SU-DHL-6 (cell line): ENCODE measurements around the gene BBLN.

Source experiments
- H2AFZ ChIP-seq: fragments of 200-600 bp; sonication (generic); 2 replicates; pipeline ENCODE4 v1.6.1; 2014; ENCODE audit warnings: low read depth, mild to moderate bottlenecking, moderate library complexity, mixed read lengths, antibody characterized with exemption, low read length; ENCODE audit not compliant: severe bottlenecking
- H3F3A ChIP-seq: fragments of 200-600 bp; shearing (Covaris generic); 2 replicates; pipeline ENCODE4 v1.6.0; 2016; ENCODE audit warnings: antibody characterized with exemption, mild to moderate bottlenecking; ENCODE audit not compliant: insufficient read depth
- H3K27ac ChIP-seq: fragments of 200-600 bp; sonication (generic); 2 replicates; pipeline ENCODE4 v1.5.1; 2016; ENCODE audit warnings: low read depth, mild to moderate bottlenecking, low read length, moderate library complexity, mixed read lengths
- H3K27me3 ChIP-seq: fragments of 200-600 bp; sonication (generic), shearing (Covaris generic); 2 replicates; pipeline ENCODE4 v1.6.0; 2014; ENCODE audit warnings: mild to moderate bottlenecking, low read length
- H3K36me3 ChIP-seq: fragments of 200-600 bp; sonication (generic); 2 replicates; pipeline ENCODE4 v1.6.1; 2014; ENCODE audit warnings: mild to moderate bottlenecking, low read length, mixed read lengths
- H3K4me2 ChIP-seq: fragments of 300-600, 200-600 bp; shearing (Covaris generic), sonication (generic); 2 replicates; pipeline ENCODE4 v1.6.0; 2014; ENCODE audit warnings: low read length, low read depth, mild to moderate bottlenecking; ENCODE audit not compliant: poor library complexity, severe bottlenecking
- H3K4me3 ChIP-seq: fragments of 200-600 bp; sonication (generic); 2 replicates; pipeline ENCODE4 v1.5.1; 2014; ENCODE audit warnings: antibody characterized with exemption, low read length, mild to moderate bottlenecking, mixed read lengths; ENCODE audit not compliant: insufficient read depth, poor library complexity, severe bottlenecking
- H3K79me2 ChIP-seq: fragments of 200-600 bp; sonication (generic); 2 replicates; pipeline ENCODE4 v1.6.1; 2014; ENCODE audit warnings: mild to moderate bottlenecking, low read length, moderate library complexity; ENCODE audit not compliant: insufficient read depth
- H3K9ac ChIP-seq: fragments of 200-600 bp; sonication (generic); 2 replicates; pipeline ENCODE4 v1.7.0; 2014; ENCODE audit warnings: mild to moderate bottlenecking, low read length
- H3K9me2 ChIP-seq: fragments of 200-600 bp; sonication (generic); replicated peaks from 2 replicates; pipeline ENCODE4 v1.6.1; 2014; ENCODE audit warnings: low read length; ENCODE audit not compliant: insufficient read depth
- H3K9me3 ChIP-seq: fragments of 200-600 bp; sonication (generic); 2 replicates; pipeline ENCODE4 v1.6.1; 2014; ENCODE audit warnings: low read length, mixed read lengths; ENCODE audit not compliant: insufficient read depth
- H4K20me1 ChIP-seq: fragments of 200-600 bp; sonication (generic); 2 replicates; pipeline ENCODE4 v1.6.1; 2014; ENCODE audit warnings: low read depth, mild to moderate bottlenecking, antibody characterized with exemption, low read length, moderate library complexity, mixed read lengths
- EZH2phosphoT487 ChIP-seq: fragments of 200-600 bp; sonication (generic), shearing (Covaris generic); conservative IDR thresholded peaks from 2 replicates; pipeline ENCODE4 v1.6.1; 2018; ENCODE audit warnings: mild to moderate bottlenecking, antibody characterized with exemption, low read length, moderate library complexity, mixed read lengths
- TF ChIP-seq, protein P1 (sequence below): fragments of 200-600 bp; sonication (generic); IDR thresholded peaks from one replicate; pipeline ENCODE4 v1.5.1; 2017; ENCODE audit warnings: antibody characterized with exemption, mild to moderate bottlenecking, low read length, moderate library complexity; ENCODE audit not compliant: insufficient read depth, poor library complexity, severe bottlenecking

The BBLN gene

GRCh38 chr9:128121924-128122808, 37.9 kb upstream of the BBLN start:
- Histone ChIP-seq H3K27ac (no peak overlapping the region), H3K79me2 (peaks cover 17% of the 10 kb centered on the region), H2AFZ (no peak overlapping the region), H3K9ac (no peak overlapping the region), H3K9me3 (no peaks in the 10 kb centered on the region), H3K9me2 (no peaks in the 10 kb centered on the region), H3K4me2 (no peak overlapping the region), H3K27me3 (no peaks in the 10 kb centered on the region), H3K4me3 (no peak overlapping the region), H4K20me1 (no peaks in the 10 kb centered on the region; the same call in 1 of the 2 replicates), H3K36me3 (no peaks in the 10 kb centered on the region), H3F3A (no peaks in the 10 kb centered on the region)
- no peak for TF ChIP-seq EZH2phosphoT487
- TF ChIP-seq, protein P1, sequence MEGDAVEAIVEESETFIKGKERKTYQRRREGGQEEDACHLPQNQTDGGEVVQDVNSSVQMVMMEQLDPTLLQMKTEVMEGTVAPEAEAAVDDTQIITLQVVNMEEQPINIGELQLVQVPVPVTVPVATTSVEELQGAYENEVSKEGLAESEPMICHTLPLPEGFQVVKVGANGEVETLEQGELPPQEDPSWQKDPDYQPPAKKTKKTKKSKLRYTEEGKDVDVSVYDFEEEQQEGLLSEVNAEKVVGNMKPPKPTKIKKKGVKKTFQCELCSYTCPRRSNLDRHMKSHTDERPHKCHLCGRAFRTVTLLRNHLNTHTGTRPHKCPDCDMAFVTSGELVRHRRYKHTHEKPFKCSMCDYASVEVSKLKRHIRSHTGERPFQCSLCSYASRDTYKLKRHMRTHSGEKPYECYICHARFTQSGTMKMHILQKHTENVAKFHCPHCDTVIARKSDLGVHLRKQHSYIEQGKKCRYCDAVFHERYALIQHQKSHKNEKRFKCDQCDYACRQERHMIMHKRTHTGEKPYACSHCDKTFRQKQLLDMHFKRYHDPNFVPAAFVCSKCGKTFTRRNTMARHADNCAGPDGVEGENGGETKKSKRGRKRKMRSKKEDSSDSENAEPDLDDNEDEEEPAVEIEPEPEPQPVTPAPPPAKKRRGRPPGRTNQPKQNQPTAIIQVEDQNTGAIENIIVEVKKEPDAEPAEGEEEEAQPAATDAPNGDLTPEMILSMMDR: no peak

DNA sequence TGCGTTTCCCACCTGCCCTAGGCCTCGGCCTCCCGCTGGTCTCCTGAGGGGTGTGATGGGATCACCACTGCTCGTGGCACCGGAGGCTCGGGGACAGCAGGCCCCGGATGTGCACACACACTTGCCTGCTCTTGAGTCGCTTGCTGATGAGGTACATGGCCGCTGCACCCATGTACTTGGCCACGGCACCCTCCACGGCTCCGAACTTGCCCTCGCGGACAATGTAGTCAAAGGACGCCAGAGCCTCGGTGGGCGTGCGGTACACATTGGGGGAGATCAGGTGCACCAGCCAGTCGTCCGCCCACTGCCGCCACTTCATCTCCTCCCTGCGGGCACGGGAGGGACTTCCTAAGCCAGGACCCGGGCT, 37.3 kb upstream of the BBLN start:
- Histone ChIP-seq H3K79me2 (peaks cover 20% of the 10 kb centered on the region), H3K4me2 (no peak overlapping the region), H3F3A (no peaks in the 10 kb centered on the region), H3K9me2 (no peaks in the 10 kb centered on the region), H4K20me1 (no peaks in the 10 kb centered on the region; the same call in 1 of the 2 replicates), H3K27me3 (no peaks in the 10 kb centered on the region), H2AFZ (no peak overlapping the region), H3K9me3 (no peaks in the 10 kb centered on the region), H3K27ac (no peak overlapping the region), H3K36me3 (no peaks in the 10 kb centered on the region), H3K9ac (no peak overlapping the region), H3K4me3 (no peak overlapping the region)
- no peak for TF ChIP-seq EZH2phosphoT487
- TF ChIP-seq, protein P1: no peak

DNA sequence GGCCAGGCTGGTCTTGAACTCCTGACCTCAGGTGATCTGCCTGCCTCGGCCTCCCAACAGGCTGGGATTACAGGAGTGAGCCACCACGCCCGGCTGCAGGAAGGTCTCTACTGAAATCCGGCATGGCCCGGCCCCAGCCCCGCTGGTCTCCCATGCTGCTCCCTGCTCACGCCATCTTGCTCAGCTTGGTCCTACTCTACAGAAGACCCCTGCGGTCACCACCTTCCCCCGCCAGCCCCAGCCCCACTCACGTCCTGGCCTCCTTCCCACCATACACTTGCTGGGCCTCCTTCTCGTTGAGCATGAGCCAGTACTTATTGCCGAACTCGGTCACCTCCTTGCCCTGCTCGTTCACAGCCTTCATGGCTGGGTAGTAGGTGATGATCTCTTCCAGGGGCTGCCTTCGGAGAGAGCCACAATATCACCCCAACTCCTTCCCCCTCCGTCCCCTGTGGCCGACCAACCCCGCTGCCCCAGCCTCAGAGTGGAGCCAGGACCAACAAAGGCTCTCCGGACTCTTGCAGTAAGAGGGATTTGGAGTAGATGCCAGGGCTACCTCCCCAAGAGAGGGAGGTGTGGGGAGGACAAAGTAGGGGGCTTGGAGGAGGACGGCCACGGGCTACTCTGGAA, 36.5 kb upstream of the BBLN start:
- H3K9ac ChIP-seq: no peak overlapping the region
- H3K4me2 ChIP-seq: no peak overlapping the region
- no peaks in the 10 kb centered on the region for H3K36me3 ChIP-seq
- TF ChIP-seq, protein P1: no peak
- H2AFZ ChIP-seq: no peak overlapping the region
- H3K9me3 ChIP-seq: no peaks in the 10 kb centered on the region
- H3K27me3 ChIP-seq: no peaks in the 10 kb centered on the region
- peaks cover 20% of the 10 kb centered on the region for H3K79me2 ChIP-seq
- no peak overlapping the region for H3K4me3 ChIP-seq
- no peaks in the 10 kb centered on the region for H3F3A ChIP-seq
- H3K9me2 ChIP-seq: no peaks in the 10 kb centered on the region
- no peak overlapping the region for H3K27ac ChIP-seq
- H4K20me1 ChIP-seq: no peaks in the 10 kb centered on the region; the same call in 1 of the 2 replicates
